Esophagus muscularis mucosa (tissue), 4 donors: Measurements from ENCODE around the gene PLEKHM3. TPM values are rescaled to one million over a fixed set of nuclear protein-coding genes. Genes with fewer than 3 reads are reported as not detected.
A peak's percentile ranks its signal among the peaks of the same experiment; 100 is the strongest.

Source experiments
- DNase-seq: peaks from one replicate; pipeline ENCODE4 v3.0.0-alpha.2; 2017; ENCODE audit errors: extremely low spot score
- H3K27ac ChIP-seq, 4 donors: fragments of 200-600 bp; sonication (generic); replicated peaks in 1 of 4; 1 replicate in 3 of 4; 2 replicates in 1 of 4; pipeline ENCODE4 v1.5.1; 2016 to 2019; ENCODE audit warnings: mild to moderate bottlenecking in 1 of 4
- H3K27me3 ChIP-seq, 4 donors: fragments of 200-600 bp; sonication (generic); one replicate each; pipeline versions ENCODE4 v1.5.1 to v1.6.0; 2016 to 2019
- H3K36me3 ChIP-seq, 4 donors: fragments of 200-600 bp; sonication (generic); one replicate each; pipeline ENCODE4 v1.5.1; 2016 to 2019
- H3K4me1 ChIP-seq, 4 donors: fragments of 200-600 bp; sonication (generic); one replicate each; pipeline ENCODE4 v1.5.1; 2016 to 2019
- H3K4me3 ChIP-seq, 4 donors: fragments of 200-600 bp; sonication (generic); 1 replicate in 2 of 4; 2 replicates in 2 of 4; pipeline ENCODE4 v1.5.1; 2016 to 2019; ENCODE audit warnings: mild to moderate bottlenecking in 4 of 4, moderate library complexity in 1 of 4
- H3K9me3 ChIP-seq, 4 donors: fragments of 200-600 bp; sonication (generic); 1 replicate in 3 of 4; 2 replicates in 1 of 4; pipeline ENCODE4 v1.5.1; 2016 to 2019
- CTCF ChIP-seq, 3 experiments: fragments of 200-600 bp in 2 of 3; fragments of 450-650 bp in 1 of 3; sonication (generic) in 2 of 3; IDR thresholded peaks; one replicate each; pipeline ENCODE4 v1.5.1; 2017 to 2019; ENCODE audit warnings: antibody characterized with exemption in 3 of 3, mild to moderate bottlenecking in 2 of 3, moderate library complexity in 1 of 3
- EP300 ChIP-seq: sonication (generic); formaldehyde crosslinking; IDR thresholded peaks from one replicate; pipeline ENCODE4 v1.6.1; 2017; ENCODE audit warnings: antibody characterized with exemption
- POLR2A ChIP-seq: fragments of 450-650 bp; IDR thresholded peaks from one replicate; pipeline ENCODE4 v1.6.1; 2017; ENCODE audit warnings: antibody characterized with exemption, moderate library complexity, mild to moderate bottlenecking, low read depth
- POLR2AphosphoS5 ChIP-seq, 2 donors: sonication (generic); formaldehyde crosslinking; IDR thresholded peaks; one replicate each; pipeline ENCODE4 v1.6.1; 2017; ENCODE audit warnings: antibody characterized with exemption in 2 of 2
- WGBS: methylation state at CpG from one replicate; pipeline ENCODE4 v1.1.5; 2018; 5-methylcytosine and 5-hydroxymethylcytosine counted together
- intact Hi-C: fragments of 100-400 bp; cut with DNase I; formaldehyde crosslinking; loops from one replicate; pipeline ENCODE4 v1.15.1; 2023
- total RNA-seq, 4 donors: library from RNA; depleted of rRNA; stranded (reverse); fragments of >200 nt; gene quantifications; one replicate each; pipeline versions ENCODE4 v1.1.0 to v1.2.1, GENCODE V29; 2016

PLEKHM3 gene
- total RNA-seq, 4 donors from 2014 or later = 24.8 to 34.5 (median 31.1) TPM

GRCh38 chr2:207833251-207833751 is 192.0 kb downstream of the PLEKHM3 start:
- Histone ChIP-seq H3K36me3 (peaks cover 0 to under 1% (median 0%) of the 10 kb centered on the region in 4 donors), H3K4me1 (peaks cover 21 to 32% (median 27%) of the 10 kb centered on the region in 4 donors), H3K4me3 (no peak overlapping the region), H3K9me3 (no peaks in the 10 kb centered on the region), H3K27me3 (no peaks in the 10 kb centered on the region), H3K27ac (no peak overlapping the region)
- intact Hi-C loops = loop anchor here (10.0 kb wide), 1 partner anchor 92 kb away; no protein-coding TSS in a partner anchor
- TF ChIP-seq CTCF (IDR thresholded peaks at IDR 0.05) = no peak
- no peak for TF ChIP-seq POLR2AphosphoS5 (IDR thresholded peaks at IDR 0.05)
- TF ChIP-seq POLR2A = no peak
- TF ChIP-seq EP300 = no peak
- WGBS = 92% methylated on average over 3 of the region's 3 CpGs
- no peak for DNase-seq

GRCh38 chr2:207831584-207832248 is 193.6 kb downstream of the PLEKHM3 start:
- peaks cover 16 to 28% (median 21%) of the 10 kb centered on the region in 4 donors for H3K4me1 ChIP-seq
- H3K27ac ChIP-seq = no peak overlapping the region
- peaks cover 0 to 11% (median 8%) of the 10 kb centered on the region in 4 donors for H3K36me3 ChIP-seq
- H3K27me3 ChIP-seq = no peaks in the 10 kb centered on the region
- H3K4me3 ChIP-seq = no peak overlapping the region
- intact Hi-C loops = loop anchor here (10.0 kb wide), 1 partner anchor 93 kb away; no protein-coding TSS in a partner anchor
- DNase-seq = no peak
- H3K9me3 ChIP-seq = no peaks in the 10 kb centered on the region
- WGBS = 96% methylated on average over 8 of the region's 8 CpGs
- TF ChIP-seq EP300 (no peak), POLR2AphosphoS5 (IDR thresholded peaks at IDR 0.05) (no peak), CTCF (IDR thresholded peaks at IDR 0.05) (no peak), POLR2A (no peak)

GRCh38 chr2:207830778-207831438 is 194.4 kb downstream of the PLEKHM3 start:
- H3K27ac ChIP-seq = no peak overlapping the region
- no peak for DNase-seq
- no peaks in the 10 kb centered on the region for H3K9me3 ChIP-seq
- H3K4me1 ChIP-seq = peaks cover 15 to 28% (median 22%) of the 10 kb centered on the region in 4 donors
- peaks cover 0 to 11% (median 8%) of the 10 kb centered on the region in 4 donors for H3K36me3 ChIP-seq
- 99% methylated on average over 12 of the region's 15 CpGs for WGBS
- no peak overlapping the region for H3K4me3 ChIP-seq
- intact Hi-C loops = loop anchor here (10.0 kb wide), 1 partner anchor 94 kb away; no protein-coding TSS in a partner anchor
- TF ChIP-seq POLR2A (no peak), POLR2AphosphoS5 (IDR thresholded peaks at IDR 0.05) (no peak)
- no peaks in the 10 kb centered on the region for H3K27me3 ChIP-seq

GRCh38 chr2:207828361-207829057 is 196.8 kb downstream of the PLEKHM3 start:
- Histone ChIP-seq H3K4me1 (peaks cover 29 to 46% (median 39%) of the 10 kb centered on the region in 4 donors), H3K27me3 (no peaks in the 10 kb centered on the region), H3K9me3 (no peaks in the 10 kb centered on the region), H3K4me3 (no peak overlapping the region), H3K36me3 (peaks cover 0 to 11% (median 8%) of the 10 kb centered on the region in 4 donors), H3K27ac (no peak overlapping the region)
- DNase-seq = no peak
- 96% methylated on average over 12 of the region's 12 CpGs for WGBS
- intact Hi-C loops = no loop called here
- TF ChIP-seq POLR2A (no peak), POLR2AphosphoS5 (IDR thresholded peaks at IDR 0.05) (no peak), EP300 (no peak), CTCF (IDR thresholded peaks at IDR 0.05) (no peak)

GRCh38 chr2:207825978-207826377 is 199.3 kb downstream of the PLEKHM3 start:
- Histone ChIP-seq H3K4me1 (peaks cover 25 to 46% (median 39%) of the 10 kb centered on the region in 4 donors), H3K4me3 (peak overlapping the region in 2 of 4 donors; percentile 2 to 12), H3K36me3 (peaks cover 0 to 11% (median 8%) of the 10 kb centered on the region in 4 donors), H3K9me3 (no peaks in the 10 kb centered on the region), H3K27me3 (no peaks in the 10 kb centered on the region), H3K27ac (peak overlapping the region; percentile 71 to 80 (median 73))
- intact Hi-C loops = no loop called here
- DNase-seq = no peak
- 44% methylated on average over 4 of the region's 4 CpGs for WGBS
- TF ChIP-seq CTCF (IDR thresholded peaks at IDR 0.05) = no peak
- TF ChIP-seq POLR2A = no peak
- no peak for TF ChIP-seq EP300
- no peak for TF ChIP-seq POLR2AphosphoS5 (IDR thresholded peaks at IDR 0.05)
